Endothelial cell of umbilical vein (primary cell): ENCODE measurements around the gene MATCAP1.
A peak's percentile ranks its signal among the peaks of the same experiment; 100 is the strongest.

ENCODE experiments used
- EZH2 ChIP-seq: IDR thresholded peaks from 2 replicates; pipeline ENCODE4 v1.6.1; 2012; ENCODE audit warnings: borderline replicate concordance, low read depth, mild to moderate bottlenecking, moderate library complexity, low read length, inconsistent platforms; ENCODE audit not compliant: severe bottlenecking
- JUN ChIP-seq: IDR thresholded peaks from 2 replicates; pipeline ENCODE4 v1.6.1; 2011; ENCODE audit warnings: borderline replicate concordance, low read depth; ENCODE audit not compliant: insufficient read length, insufficient read depth
- MYC ChIP-seq: IDR thresholded peaks from one replicate; pipeline ENCODE4 v1.6.1; 2011; ENCODE audit warnings: mild to moderate bottlenecking, low read depth, low read length
- POLR2A ChIP-seq: IDR thresholded peaks from 2 replicates; pipeline ENCODE4 v1.6.1; 2012; ENCODE audit warnings: low read depth, mild to moderate bottlenecking, control low read depth, low read length
- POLR2AphosphoS5 ChIP-seq: IDR thresholded peaks from 2 replicates; pipeline ENCODE4 v1.6.1; 2012; ENCODE audit warnings: low read depth, mild to moderate bottlenecking, control low read depth, low read length, moderate library complexity; ENCODE audit not compliant: insufficient read depth
- TF ChIP-seq, protein P1 (sequence below), 2 donors: IDR thresholded peaks; 1 replicate in 1 of 2; 2 replicates in 1 of 2; pipeline ENCODE4 v1.5.1; 2011; ENCODE audit warnings: low read length in 2 of 2, mild to moderate bottlenecking in 2 of 2, moderate library complexity in 2 of 2, control low read depth in 1 of 2, inconsistent platforms in 1 of 2, low read depth in 1 of 2; ENCODE audit not compliant: insufficient read depth in 1 of 2; ENCODE audit errors: extremely low read depth in 1 of 2
- TF ChIP-seq, protein P2 (sequence below): IDR thresholded peaks from 2 replicates; pipeline ENCODE4 v1.6.1; 2011; ENCODE audit not compliant: insufficient read depth, insufficient read length

DNA sequence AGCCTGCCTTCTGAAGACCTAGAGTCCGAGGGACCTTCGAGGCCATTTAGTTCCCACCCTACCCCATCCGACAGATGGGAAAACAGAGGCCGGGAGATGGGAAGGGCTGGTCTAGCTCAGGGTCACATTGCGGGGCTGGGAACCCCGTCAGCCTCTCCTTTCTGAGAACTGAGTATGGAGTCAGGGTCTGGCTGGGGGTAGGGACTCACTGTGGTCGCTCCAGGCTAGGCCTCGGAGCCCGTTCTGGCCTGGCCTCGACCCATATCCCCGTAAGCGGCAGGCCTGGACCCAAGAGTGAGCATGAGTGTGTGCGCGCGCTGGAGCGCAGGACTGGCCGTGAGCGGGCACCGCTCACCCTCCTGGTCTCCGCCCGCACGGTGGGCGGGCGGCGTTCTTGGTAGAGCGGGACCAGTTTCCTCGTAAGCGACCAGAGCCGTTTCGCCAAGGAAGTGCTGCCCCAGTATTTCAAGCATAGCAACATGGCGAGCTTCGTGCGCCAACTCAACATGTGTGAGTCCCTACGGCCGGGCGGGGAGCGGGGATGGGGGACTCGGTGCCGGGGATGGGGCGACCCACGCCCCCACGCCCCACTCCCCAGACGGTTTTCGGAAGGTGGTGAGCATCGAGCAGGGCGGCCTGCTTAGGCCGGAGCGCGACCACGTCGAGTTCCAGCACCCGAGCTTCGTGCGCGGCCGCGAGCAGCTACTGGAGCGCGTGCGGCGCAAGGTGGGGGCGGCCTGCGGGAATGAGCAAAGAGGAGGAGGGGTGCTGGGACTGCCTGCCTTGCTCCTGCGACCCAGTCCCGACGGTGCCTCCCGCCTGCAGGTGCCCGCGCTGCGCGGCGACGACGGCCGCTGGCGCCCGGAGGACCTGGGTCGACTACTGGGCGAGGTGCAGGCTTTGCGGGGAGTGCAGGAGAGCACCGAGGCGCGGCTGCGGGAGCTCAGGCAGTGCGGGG, 18.4 kb downstream of the MATCAP1 start:
- TF ChIP-seq, protein P1, sequence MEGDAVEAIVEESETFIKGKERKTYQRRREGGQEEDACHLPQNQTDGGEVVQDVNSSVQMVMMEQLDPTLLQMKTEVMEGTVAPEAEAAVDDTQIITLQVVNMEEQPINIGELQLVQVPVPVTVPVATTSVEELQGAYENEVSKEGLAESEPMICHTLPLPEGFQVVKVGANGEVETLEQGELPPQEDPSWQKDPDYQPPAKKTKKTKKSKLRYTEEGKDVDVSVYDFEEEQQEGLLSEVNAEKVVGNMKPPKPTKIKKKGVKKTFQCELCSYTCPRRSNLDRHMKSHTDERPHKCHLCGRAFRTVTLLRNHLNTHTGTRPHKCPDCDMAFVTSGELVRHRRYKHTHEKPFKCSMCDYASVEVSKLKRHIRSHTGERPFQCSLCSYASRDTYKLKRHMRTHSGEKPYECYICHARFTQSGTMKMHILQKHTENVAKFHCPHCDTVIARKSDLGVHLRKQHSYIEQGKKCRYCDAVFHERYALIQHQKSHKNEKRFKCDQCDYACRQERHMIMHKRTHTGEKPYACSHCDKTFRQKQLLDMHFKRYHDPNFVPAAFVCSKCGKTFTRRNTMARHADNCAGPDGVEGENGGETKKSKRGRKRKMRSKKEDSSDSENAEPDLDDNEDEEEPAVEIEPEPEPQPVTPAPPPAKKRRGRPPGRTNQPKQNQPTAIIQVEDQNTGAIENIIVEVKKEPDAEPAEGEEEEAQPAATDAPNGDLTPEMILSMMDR (IDR thresholded peaks at IDR 0.05; ENCODE audit: extremely low read depth in 1 of 2, insufficient read depth in 1 of 2, low read depth in 1 of 2, low read length in 2 of 2) = no peak
- TF ChIP-seq, protein P2, sequence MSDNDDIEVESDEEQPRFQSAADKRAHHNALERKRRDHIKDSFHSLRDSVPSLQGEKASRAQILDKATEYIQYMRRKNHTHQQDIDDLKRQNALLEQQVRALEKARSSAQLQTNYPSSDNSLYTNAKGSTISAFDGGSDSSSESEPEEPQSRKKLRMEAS = no peak
- TF ChIP-seq POLR2A (no peak), JUN (no peak), POLR2AphosphoS5 (no peak), EZH2 (peak; percentile 69), MYC (no peak)
